ENCODE measurements around the gene CA5B.
"Not testable (repeated sequence)": the region's sequence is repeated elsewhere in the genome, so short reads cannot be mapped to it uniquely, and the experiment has no call there.

CA5B gene

GRCh38 chrX:15745179-15745578, 7.1 kb downstream of the CA5B start:
- no peaks in the 10 kb centered on the region for H3K4me1 Mint-ChIP-seq
- no peak for TF ChIP-seq CTCF (IDR thresholded peaks at IDR 0.05; ENCODE audit: unreplicated experiment in 3 of 3)
- peaks cover 12% of the 10 kb centered on the region for H3K36me3 Mint-ChIP-seq (ENCODE audit: low read depth)
- no peak overlapping the region for H3K4me3 Mint-ChIP-seq
- H3K9me3 Mint-ChIP-seq: no peaks in the 10 kb centered on the region
- no peak overlapping the region for H3K27ac Mint-ChIP-seq
- no peaks in the 10 kb centered on the region for H3K27me3 Mint-ChIP-seq (ENCODE audit: low read depth)

GRCh38 chrX:15746651-15747050, 8.6 kb downstream of the CA5B start:
- H3K4me3 Mint-ChIP-seq: not testable (repeated sequence)

GRCh38 chrX:15747626-15748173, 9.6 kb downstream of the CA5B start:
- H3K9me3 Mint-ChIP-seq: no peaks in the 10 kb centered on the region
- no peaks in the 10 kb centered on the region for H3K27me3 Mint-ChIP-seq (ENCODE audit: low read depth)
- TF ChIP-seq CTCF (IDR thresholded peaks at IDR 0.05; ENCODE audit: unreplicated experiment in 3 of 3): no peak
- H3K36me3 Mint-ChIP-seq (ENCODE audit: low read depth): peaks cover 12% of the 10 kb centered on the region
- H3K4me1 Mint-ChIP-seq: peaks cover 9% of the 10 kb centered on the region
- no peak overlapping the region for H3K27ac Mint-ChIP-seq
- H3K4me3 Mint-ChIP-seq: no peak overlapping the region

More at GRCh38 chrX:15746651-15747050, 8.6 kb downstream of the CA5B start:
- H3K4me1 Mint-ChIP-seq; H3K27me3 Mint-ChIP-seq (ENCODE audit: low read depth); H3K9me3 Mint-ChIP-seq: not testable (repeated sequence)
- H3K36me3 Mint-ChIP-seq (ENCODE audit: low read depth): peaks cover 12% of the 10 kb centered on the region
- peak overlapping the region in 1 of 3 experiments; percentile 10 for H3K27ac Mint-ChIP-seq

GRCh38 chrX:15748841-15749240, 10.8 kb downstream of the CA5B start:
- no peaks in the 10 kb centered on the region for H3K27me3 Mint-ChIP-seq (ENCODE audit: low read depth)
- no peak for TF ChIP-seq CTCF (IDR thresholded peaks at IDR 0.05; ENCODE audit: unreplicated experiment in 3 of 3)
- H3K4me3 Mint-ChIP-seq: no peak overlapping the region
- peaks cover 13% of the 10 kb centered on the region for H3K36me3 Mint-ChIP-seq (ENCODE audit: low read depth)
- no peaks in the 10 kb centered on the region for H3K9me3 Mint-ChIP-seq
- no peak overlapping the region for H3K27ac Mint-ChIP-seq
- peaks cover 9% of the 10 kb centered on the region for H3K4me1 Mint-ChIP-seq

GRCh38 chrX:15749642-15750610, 11.9 kb downstream of the CA5B start:
- Mint-ChIP-seq H3K36me3 (ENCODE audit: low read depth) (peaks cover 7% of the 10 kb centered on the region), H3K27me3 (ENCODE audit: low read depth) (no peaks in the 10 kb centered on the region), H3K4me3 (no peak overlapping the region), H3K27ac (no peak overlapping the region), H3K9me3 (no peaks in the 10 kb centered on the region), H3K4me1 (peaks cover 9% of the 10 kb centered on the region)
- no peak for TF ChIP-seq CTCF (IDR thresholded peaks at IDR 0.05; ENCODE audit: unreplicated experiment in 3 of 3)

GRCh38 chrX:15750611-15751154, 12.6 kb downstream of the CA5B start:
- H3K4me3 Mint-ChIP-seq: no peak overlapping the region
- peaks cover 9% of the 10 kb centered on the region for H3K4me1 Mint-ChIP-seq
- no peaks in the 10 kb centered on the region for H3K27me3 Mint-ChIP-seq (ENCODE audit: low read depth)
- TF ChIP-seq CTCF (IDR thresholded peaks at IDR 0.05; ENCODE audit: unreplicated experiment in 3 of 3): no peak
- H3K36me3 Mint-ChIP-seq (ENCODE audit: low read depth): peaks cover 4% of the 10 kb centered on the region
- no peaks in the 10 kb centered on the region for H3K9me3 Mint-ChIP-seq
- H3K27ac Mint-ChIP-seq: peak overlapping the region in 2 of 3 experiments; percentile 32 to 43

All from nephron (organoid).